ENCODE measurements around the gene PLEKHG1. TPM values are rescaled to one million over a fixed set of nuclear protein-coding genes. Genes with fewer than 3 reads are reported as not detected.

Gene PLEKHG1
- total and polyA plus RNA-seq, 11 donors = 2.2 to 27.0 (median 11.3) TPM

DNA sequence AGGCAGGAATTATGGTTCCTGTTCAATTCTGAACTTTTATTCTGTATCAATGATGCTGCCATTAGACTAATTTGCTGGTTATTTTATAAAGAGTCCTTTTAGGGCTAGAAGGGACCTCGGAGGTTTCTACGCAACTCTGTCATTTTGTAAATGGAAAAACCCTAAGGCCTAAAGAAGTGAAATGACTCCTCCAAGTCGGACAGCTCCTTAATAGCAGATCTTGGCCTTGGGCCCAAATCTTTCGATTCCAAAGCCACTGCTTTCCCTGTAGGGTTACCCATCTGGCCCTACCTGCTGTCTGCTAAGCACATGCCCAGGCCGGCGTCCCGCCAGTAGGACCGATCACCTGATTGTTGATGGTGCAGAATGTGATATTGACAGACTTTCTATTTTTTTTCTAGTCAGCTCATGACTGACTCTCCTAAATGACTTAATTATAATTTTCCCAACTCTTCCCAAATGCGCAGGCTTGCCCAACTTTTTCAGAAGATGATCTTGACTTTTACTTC is 40.2 kb downstream of the PLEKHG1 start:
- H3K9me3 ChIP-seq = no peaks in the 10 kb centered on the region
- TF ChIP-seq, protein P1, sequence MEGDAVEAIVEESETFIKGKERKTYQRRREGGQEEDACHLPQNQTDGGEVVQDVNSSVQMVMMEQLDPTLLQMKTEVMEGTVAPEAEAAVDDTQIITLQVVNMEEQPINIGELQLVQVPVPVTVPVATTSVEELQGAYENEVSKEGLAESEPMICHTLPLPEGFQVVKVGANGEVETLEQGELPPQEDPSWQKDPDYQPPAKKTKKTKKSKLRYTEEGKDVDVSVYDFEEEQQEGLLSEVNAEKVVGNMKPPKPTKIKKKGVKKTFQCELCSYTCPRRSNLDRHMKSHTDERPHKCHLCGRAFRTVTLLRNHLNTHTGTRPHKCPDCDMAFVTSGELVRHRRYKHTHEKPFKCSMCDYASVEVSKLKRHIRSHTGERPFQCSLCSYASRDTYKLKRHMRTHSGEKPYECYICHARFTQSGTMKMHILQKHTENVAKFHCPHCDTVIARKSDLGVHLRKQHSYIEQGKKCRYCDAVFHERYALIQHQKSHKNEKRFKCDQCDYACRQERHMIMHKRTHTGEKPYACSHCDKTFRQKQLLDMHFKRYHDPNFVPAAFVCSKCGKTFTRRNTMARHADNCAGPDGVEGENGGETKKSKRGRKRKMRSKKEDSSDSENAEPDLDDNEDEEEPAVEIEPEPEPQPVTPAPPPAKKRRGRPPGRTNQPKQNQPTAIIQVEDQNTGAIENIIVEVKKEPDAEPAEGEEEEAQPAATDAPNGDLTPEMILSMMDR (IDR thresholded peaks at IDR 0.05) = no peak
- TF ChIP-seq POLR2A (IDR thresholded peaks at IDR 0.05) = no peak
- DNase-seq (no peak), ATAC-seq (no peak)
- intact Hi-C loops (cut with DNase I) = no loop called here
- H3K4me1 ChIP-seq = peaks cover 0 to 45% (median 15%) of the 10 kb centered on the region in 12 donors
- no peak overlapping the region for H3K27ac ChIP-seq
- 87 to 96% (median 92%) methylated on average over 9 of the region's 9 CpGs for WGBS, 4 donors
- no peak overlapping the region for H3K4me3 ChIP-seq
- peaks cover 0 to 4% (median 0%) of the 10 kb centered on the region in 9 donors for H3K36me3 ChIP-seq
- H3K27me3 ChIP-seq = no peaks in the 10 kb centered on the region

DNA sequence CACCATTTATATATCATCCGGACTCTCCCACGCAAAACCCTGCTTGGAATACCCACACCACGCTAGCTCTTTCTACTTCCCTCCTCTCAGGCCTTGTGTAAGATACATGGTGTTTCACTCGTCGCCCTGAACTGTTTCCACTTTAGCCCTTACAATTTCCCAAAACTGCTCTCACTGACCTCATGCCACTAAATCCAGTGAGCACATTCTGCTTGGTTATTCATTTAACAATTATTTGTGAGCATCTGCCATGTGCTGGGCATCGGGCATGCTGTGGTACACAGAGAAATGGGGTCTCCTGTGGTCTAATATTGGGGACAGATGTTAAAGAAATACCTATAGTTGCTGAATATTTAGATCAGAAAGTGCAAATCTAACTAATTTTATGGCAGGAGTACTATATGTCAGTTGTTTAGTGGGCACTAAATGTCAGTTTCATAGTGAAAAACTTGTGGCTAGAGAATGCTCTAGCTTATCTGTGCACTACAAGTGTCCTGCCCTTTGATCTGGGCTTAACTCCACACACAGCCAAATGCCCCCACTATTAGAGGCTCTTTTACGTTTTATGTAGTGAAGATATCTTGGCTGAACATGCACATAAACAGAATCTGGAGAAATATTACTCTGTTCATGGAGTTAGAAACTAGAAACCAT is 41.0 kb downstream of the PLEKHG1 start:
- Histone ChIP-seq H3K27me3 (no peaks in the 10 kb centered on the region), H3K36me3 (peaks cover 0 to 4% (median 0%) of the 10 kb centered on the region in 9 donors), H3K9me3 (no peaks in the 10 kb centered on the region), H3K27ac (peak overlapping the region in 4 of 12 donors; percentile 3 to 58 (median 41)), H3K4me1 (peaks cover 0 to 42% (median 11%) of the 10 kb centered on the region in 12 donors), H3K4me3 (peak overlapping the region in 2 of 12 donors; percentile 27 to 34)
- ATAC-seq (no peak), DNase-seq (no peak)
- intact Hi-C loops (cut with DNase I) = no loop called here
- 84 to 88% (median 87%) methylated on average over 7 of the region's 7 CpGs for WGBS, 4 donors
- TF ChIP-seq, protein P1 (IDR thresholded peaks at IDR 0.05) = no peak
- TF ChIP-seq POLR2A (IDR thresholded peaks at IDR 0.05) = no peak

DNA sequence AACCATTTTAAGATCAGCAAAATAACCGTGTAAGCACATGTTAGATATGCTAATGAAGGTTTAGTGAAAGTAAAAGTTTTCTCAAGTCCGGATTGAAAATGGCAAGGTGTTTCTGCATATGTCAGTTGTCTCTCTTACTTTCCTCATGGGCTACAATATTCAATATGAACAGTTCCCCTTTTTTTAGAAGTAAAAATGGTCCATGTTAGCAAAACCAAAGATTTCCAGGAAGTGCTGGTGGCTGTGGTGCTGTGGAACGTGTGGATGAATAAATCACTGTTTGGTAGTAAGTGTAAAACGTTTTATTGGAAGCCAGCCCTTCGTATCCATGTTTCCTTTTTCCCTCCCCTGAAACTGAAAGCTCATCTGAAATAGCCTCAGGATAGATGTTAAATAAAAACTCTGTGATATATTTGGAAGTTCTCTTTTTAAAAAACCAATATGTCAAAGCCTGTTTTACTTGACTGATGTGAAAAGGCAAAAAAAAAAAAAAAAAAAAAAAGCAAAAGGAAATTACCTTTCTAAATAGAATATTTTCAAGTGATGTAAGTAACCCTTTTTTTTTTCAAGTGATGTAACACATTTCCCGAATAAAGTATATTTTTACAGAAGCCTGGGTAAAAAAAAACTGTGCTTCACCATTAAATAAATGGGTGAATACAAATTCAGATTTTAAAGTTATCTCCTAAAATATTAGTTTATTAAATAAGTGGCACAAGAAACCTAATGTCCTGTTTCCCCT is 41.9 kb downstream of the PLEKHG1 start:
- peaks cover 0 to 4% (median 0%) of the 10 kb centered on the region in 9 donors for H3K36me3 ChIP-seq
- WGBS, 4 donors = 34 to 39% (median 36%) methylated on average over 6 of the region's 6 CpGs
- peak overlapping the region in 9 of 12 donors; percentile 2 to 58 (median 26) for H3K27ac ChIP-seq
- no peaks in the 10 kb centered on the region for H3K27me3 ChIP-seq
- no peak for DNase-seq
- ATAC-seq = peak in 2 of 4 donors; percentile 59 to 64
- TF ChIP-seq, protein P1 (IDR thresholded peaks at IDR 0.05) = no peak
- TF ChIP-seq POLR2A (IDR thresholded peaks at IDR 0.05) = no peak
- intact Hi-C loops (cut with DNase I) = no loop called here
- H3K4me1 ChIP-seq = peaks cover 0 to 36% (median 11%) of the 10 kb centered on the region in 12 donors
- H3K9me3 ChIP-seq = no peaks in the 10 kb centered on the region
- peak overlapping the region in 8 of 12 donors; percentile 11 to 41 (median 28) for H3K4me3 ChIP-seq

DNA sequence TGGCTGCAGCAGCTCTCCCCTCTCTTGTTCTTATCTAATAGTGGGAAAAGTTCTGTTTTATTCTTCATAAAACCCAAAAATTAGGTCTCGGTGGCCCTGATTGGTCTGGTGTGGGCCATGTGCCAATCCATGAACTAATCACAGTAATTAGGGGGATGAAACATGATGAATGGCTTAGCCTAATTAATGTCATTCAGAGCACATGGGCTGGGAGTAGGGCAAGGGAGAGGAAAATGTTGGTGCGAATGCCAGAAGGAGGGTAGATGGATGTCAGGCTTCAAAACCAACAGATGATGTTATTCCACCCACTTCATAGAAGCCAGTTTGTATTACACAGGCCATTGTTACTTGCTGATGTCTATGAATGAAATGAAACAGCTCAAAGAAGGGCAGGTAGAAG is 46.5 kb downstream of the PLEKHG1 start:
- Histone ChIP-seq H3K27ac (no peak overlapping the region), H3K9me3 (no peaks in the 10 kb centered on the region), H3K36me3 (peaks cover 0 to 6% (median 0%) of the 10 kb centered on the region in 9 donors), H3K4me1 (peaks cover 0 to 21% (median 8%) of the 10 kb centered on the region in 12 donors), H3K4me3 (no peak overlapping the region), H3K27me3 (no peaks in the 10 kb centered on the region)
- TF ChIP-seq, protein P1 (IDR thresholded peaks at IDR 0.05) = no peak
- no peak for TF ChIP-seq POLR2A (IDR thresholded peaks at IDR 0.05)
- 91 to 97% (median 93%) methylated on average over 2 of the region's 2 CpGs for WGBS, 4 donors
- no peak for DNase-seq
- ATAC-seq = no peak
- intact Hi-C loops (cut with DNase I) = no loop called here
